Sigmoid colon (tissue), 7 donors: ENCODE data around the gene SLC2A1. TPM values are rescaled to one million over a fixed set of nuclear protein-coding genes. Genes with fewer than 3 reads are reported as not detected.

Experiments used
- DNase-seq: peaks from one replicate; pipeline ENCODE4 v3.0.0-alpha.2; 2019
- H3K27ac ChIP-seq, 4 donors: fragments of 200-600 bp; sonication (generic); one replicate each; pipeline ENCODE4 v1.5.1; 2016 to 2019; ENCODE audit warnings: mild to moderate bottlenecking in 1 of 4
- H3K27me3 ChIP-seq, 3 donors: fragments of 200-600 bp; sonication (generic); one replicate each; pipeline ENCODE4 v1.5.1; 2019; ENCODE audit warnings: mild to moderate bottlenecking in 1 of 3
- H3K36me3 ChIP-seq, 4 donors: fragments of 200-600 bp; sonication (generic); one replicate each; pipeline ENCODE4 v1.5.1; 2016 to 2019
- H3K4me1 ChIP-seq, 4 donors: fragments of 200-600 bp; sonication (generic); one replicate each; pipeline ENCODE4 v1.5.1; 2017 to 2019
- H3K4me3 ChIP-seq, 4 donors: fragments of 200-600 bp; sonication (generic); one replicate each; pipeline ENCODE4 v1.5.1; 2017 to 2019; ENCODE audit warnings: mild to moderate bottlenecking in 2 of 4, moderate library complexity in 1 of 4
- H3K9me3 ChIP-seq, 4 donors: fragments of 200-600 bp in 3 of 4; sonication (generic) in 3 of 4; one replicate each; pipeline versions ENCODE4 v1.5.1 to v1.6.1; 2013 to 2019
- CTCF ChIP-seq, 4 experiments: fragments of 450-650 bp in 3 of 4; fragments of 200-600 bp in 1 of 4; IDR thresholded peaks; one replicate each; pipeline ENCODE4 v1.5.1; 2016 to 2019; ENCODE audit warnings: antibody characterized with exemption in 4 of 4, mild to moderate bottlenecking in 3 of 4, moderate library complexity in 2 of 4
- EP300 ChIP-seq, 4 donors: sonication (generic); formaldehyde crosslinking; IDR thresholded peaks; one replicate each; pipeline ENCODE4 v1.6.1; 2017; ENCODE audit warnings: antibody characterized with exemption in 4 of 4
- POLR2A ChIP-seq, 2 donors: fragments of 450-650 bp; IDR thresholded peaks; one replicate each; pipeline ENCODE4 v1.6.1; 2016; ENCODE audit warnings: antibody characterized with exemption in 2 of 2, mild to moderate bottlenecking in 2 of 2, moderate library complexity in 2 of 2
- POLR2AphosphoS5 ChIP-seq, 4 donors: sonication (generic); formaldehyde crosslinking; IDR thresholded peaks; one replicate each; pipeline ENCODE4 v1.6.1; 2017; ENCODE audit warnings: antibody characterized with exemption in 4 of 4
- WGBS, 2 donors: extraction: QIAGEN DNeasy Blood & Tissue Kit; methylation state at CpG; one replicate each; pipeline ENCODE4 v1.1.7; 2013; 5-methylcytosine and 5-hydroxymethylcytosine counted together
- intact Hi-C: fragments of 100-400 bp; cut with DNase I; formaldehyde crosslinking; loops from one replicate; pipeline ENCODE4 v1.15.1; 2023
- polyA plus RNA-seq, 3 donors: library from polyadenylated mRNA; stranded (reverse); fragments of 200-250 nt; gene quantifications; one replicate each; pipeline ENCODE4 v1.2.3, GENCODE V29; 2013
- total RNA-seq, 4 donors: library from RNA; depleted of rRNA; stranded (reverse); fragments of >200 nt; gene quantifications; one replicate each; pipeline ENCODE4 v1.1.0, GENCODE V29; 2016
- donor health status: healthy with polysubstance abuse.
- donor health status: Bipolar disorder and iron deficiency.
- donor health status: healthy.

Gene SLC2A1
- total and polyA plus RNA-seq, 7 donors = 4.2 to 44.9 (median 11.1) TPM

- no peaks in the 10 kb centered on the region for H3K9me3 ChIP-seq
- no peaks in the 10 kb centered on the region for H3K36me3 ChIP-seq
- WGBS, 2 donors = 84 to 88% methylated on average over 13 of the region's 13 CpGs
- DNase-seq = no peak
- H3K4me3 ChIP-seq = no peak overlapping the region
- peaks cover 0 to 18% (median 6%) of the 10 kb centered on the region in 4 donors for H3K4me1 ChIP-seq
- no peak for TF ChIP-seq CTCF (IDR thresholded peaks at IDR 0.05)
- no peak for TF ChIP-seq POLR2AphosphoS5 (IDR thresholded peaks at IDR 0.05)
- TF ChIP-seq POLR2A (IDR thresholded peaks at IDR 0.05) = no peak
- no peak for TF ChIP-seq EP300 (IDR thresholded peaks at IDR 0.05)
- intact Hi-C loops = no loop called here
- no peak overlapping the region for H3K27ac ChIP-seq
- H3K27me3 ChIP-seq = no peaks in the 10 kb centered on the region
Measured at GRCh38 chr1:42953182-42954180, 5.2 kb downstream of the SLC2A1 start.

GRCh38 chr1:42952303-42953001 is 6.2 kb downstream of the SLC2A1 start:
- no peak overlapping the region for H3K4me3 ChIP-seq
- H3K4me1 ChIP-seq = peaks cover 0 to 25% (median 4%) of the 10 kb centered on the region in 4 donors

GRCh38 chr1:42951588-42951987 is 7.1 kb downstream of the SLC2A1 start:
- intact Hi-C loops = no loop called here
- no peak for DNase-seq
- whole genome bisulfite sequencing, 2 donors = 84 to 97% methylated on average over 1 of the region's 1 CpG
- no peak overlapping the region for H3K27ac ChIP-seq
- H3K36me3 ChIP-seq = no peaks in the 10 kb centered on the region
- no peak for TF ChIP-seq EP300 (IDR thresholded peaks at IDR 0.05)
- TF ChIP-seq POLR2AphosphoS5 (IDR thresholded peaks at IDR 0.05) = no peak
- TF ChIP-seq CTCF (IDR thresholded peaks at IDR 0.05) = no peak
- H3K4me1 ChIP-seq = peaks cover 0 to 25% (median 4%) of the 10 kb centered on the region in 4 donors
- no peak overlapping the region for H3K4me3 ChIP-seq
- no peaks in the 10 kb centered on the region for H3K9me3 ChIP-seq
- H3K27me3 ChIP-seq = no peaks in the 10 kb centered on the region

More at GRCh38 chr1:42952303-42953001, 6.2 kb downstream of the SLC2A1 start:
- Histone ChIP-seq H3K36me3 (no peaks in the 10 kb centered on the region), H3K9me3 (no peaks in the 10 kb centered on the region), H3K27me3 (no peaks in the 10 kb centered on the region), H3K27ac (no peak overlapping the region)
- TF ChIP-seq POLR2A (IDR thresholded peaks at IDR 0.05) (no peak), CTCF (IDR thresholded peaks at IDR 0.05) (no peak), EP300 (IDR thresholded peaks at IDR 0.05) (no peak), POLR2AphosphoS5 (IDR thresholded peaks at IDR 0.05) (no peak)
- intact Hi-C loops = no loop called here
- 78% methylated on average over 11 of the region's 11 CpGs for WGBS, 2 donors
- DNase-seq = no peak

- peaks cover 0 to 36% (median 8%) of the 10 kb centered on the region in 4 donors for H3K4me1 ChIP-seq
- no peak overlapping the region for H3K4me3 ChIP-seq
- WGBS, 2 donors = 77 to 93% methylated on average over 5 of the region's 5 CpGs
- H3K36me3 ChIP-seq = no peaks in the 10 kb centered on the region
- no peak for DNase-seq
- no peaks in the 10 kb centered on the region for H3K27me3 ChIP-seq
- intact Hi-C loops = no loop called here
- TF ChIP-seq POLR2A (IDR thresholded peaks at IDR 0.05) (no peak), POLR2AphosphoS5 (IDR thresholded peaks at IDR 0.05) (no peak), CTCF (IDR thresholded peaks at IDR 0.05) (no peak), EP300 (IDR thresholded peaks at IDR 0.05) (no peak)
- H3K9me3 ChIP-seq = no peaks in the 10 kb centered on the region
- no peak overlapping the region for H3K27ac ChIP-seq
Measured at GRCh38 chr1:42950116-42950481, 8.6 kb downstream of the SLC2A1 start.
